BLaER1 (cell line): Measurements from ENCODE around the gene TOR1A.
A peak's percentile ranks its signal among the peaks of the same experiment; 100 is the strongest.
"Not testable (repeated sequence)": the region's sequence is repeated elsewhere in the genome, so short reads cannot be mapped to it uniquely, and the experiment has no call there.

Experiments
- H3K27ac ChIP-seq: shearing (Covaris generic); formaldehyde crosslinking; 2 replicates; pipeline ENCODE4 v1.8.1; 2022
- H3K27me3 ChIP-seq: shearing (Covaris generic); formaldehyde crosslinking; 2 replicates; pipeline ENCODE4 v1.8.1; 2022
- H3K36me3 ChIP-seq: shearing (Covaris generic); formaldehyde crosslinking; 2 replicates; pipeline ENCODE4 v1.8.1; 2022
- H3K4me1 ChIP-seq: shearing (Covaris generic); formaldehyde crosslinking; 2 replicates; pipeline ENCODE4 v1.8.1; 2022
- H3K4me2 ChIP-seq: shearing (Covaris generic); formaldehyde crosslinking; 2 replicates; pipeline ENCODE4 v1.8.1; 2022
- H3K4me3 ChIP-seq: shearing (Covaris generic); formaldehyde crosslinking; 2 replicates; pipeline ENCODE4 v1.8.1; 2022
- H3K9ac ChIP-seq: shearing (Covaris generic); formaldehyde crosslinking; 2 replicates; pipeline ENCODE4 v1.8.1; 2022
- H3K9me3 ChIP-seq: shearing (Covaris generic); formaldehyde crosslinking; 2 replicates; pipeline ENCODE4 v1.8.1; 2022
- H4K20me1 ChIP-seq: shearing (Covaris generic); formaldehyde crosslinking; 2 replicates; pipeline ENCODE4 v1.8.1; 2022
- Cebpa-rat ChIP-seq: shearing (Covaris generic); IDR thresholded peaks from 2 replicates; pipeline ENCODE4 v1.8.1; 2022

The TOR1A gene

DNA sequence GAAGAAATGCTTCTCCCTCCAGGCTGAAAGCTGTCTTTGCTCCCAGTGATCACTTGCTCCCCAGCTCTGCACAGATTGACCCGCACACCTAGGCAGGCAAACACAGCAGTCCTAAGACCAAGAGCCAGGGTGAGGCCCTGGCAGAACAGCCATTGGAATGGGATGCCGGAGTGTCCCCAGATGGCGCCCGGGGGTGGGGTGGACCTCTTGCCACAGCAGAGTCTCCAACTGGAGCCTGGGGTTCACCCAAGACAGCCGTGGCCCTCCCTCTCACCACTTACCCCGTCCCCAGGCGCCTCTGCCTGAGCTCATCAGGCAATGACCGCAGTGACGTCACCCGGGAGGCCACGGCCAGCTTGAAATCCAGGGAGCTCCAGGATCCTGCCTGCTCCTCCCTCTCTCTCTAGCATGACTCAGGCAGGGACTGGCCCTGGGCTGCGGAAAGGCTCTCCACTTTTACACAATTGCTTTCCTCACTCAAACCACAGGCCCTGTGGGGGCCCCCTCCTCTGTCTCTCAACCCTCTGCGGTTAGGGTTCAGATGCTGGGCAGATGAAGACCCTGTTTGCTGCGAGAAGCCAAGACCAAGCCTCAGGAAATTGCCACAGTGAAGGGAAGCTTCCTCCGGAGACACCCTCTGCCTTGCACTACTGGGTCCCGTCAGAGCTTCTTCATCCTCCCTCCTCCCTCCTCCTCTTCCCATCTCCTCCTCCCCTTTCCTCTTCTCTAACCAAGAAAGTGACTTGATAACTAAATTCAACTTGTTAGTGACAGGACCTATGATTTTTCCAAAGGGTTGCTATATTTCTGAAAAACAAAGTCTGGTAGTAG lies 46.8 kb downstream of the TOR1A start:
- Histone ChIP-seq H3K4me2 (peak overlapping the region; percentile 91), H3K27ac (peak overlapping the region; percentile 55), H4K20me1 (peaks cover 27% of the 10 kb centered on the region), H3K27me3 (peaks cover 9% of the 10 kb centered on the region; the same call in 1 of the 2 replicates), H3K9ac (no peak overlapping the region; the same call in 1 of the 2 replicates), H3K4me1 (peaks cover 47% of the 10 kb centered on the region), H3K9me3 (no peaks in the 10 kb centered on the region), H3K4me3 (peak overlapping the region; percentile 32; the same call in 1 of the 2 replicates), H3K36me3 (no peaks in the 10 kb centered on the region)
- peak; percentile 89 for TF ChIP-seq Cebpa-rat

DNA sequence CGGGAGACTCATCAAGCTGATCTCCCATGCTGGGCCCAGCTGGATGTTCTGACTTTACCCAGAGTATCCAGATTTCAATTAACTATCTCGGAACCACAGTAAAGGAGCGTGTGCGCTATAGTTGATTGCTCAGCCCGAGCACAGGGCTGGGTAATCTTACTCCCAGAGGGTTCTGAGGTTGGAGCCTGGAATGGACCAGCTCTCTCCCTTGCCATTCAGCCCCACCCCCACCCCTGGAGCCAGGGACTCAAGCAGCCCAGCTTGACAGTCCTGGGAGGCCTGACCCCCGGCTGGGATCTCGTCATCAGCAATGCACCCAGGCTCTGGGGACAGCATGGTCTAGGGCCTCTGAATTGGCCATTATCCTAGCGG lies 47.4 kb downstream of the TOR1A start:
- TF ChIP-seq Cebpa-rat = no peak
- Histone ChIP-seq H3K36me3 (no peaks in the 10 kb centered on the region), H3K27ac (peak overlapping the region; percentile 55), H3K9ac (no peak overlapping the region; the same call in 1 of the 2 replicates), H3K4me1 (peaks cover 45% of the 10 kb centered on the region), H3K9me3 (no peaks in the 10 kb centered on the region), H3K4me2 (peak overlapping the region; percentile 91), H3K27me3 (peaks cover 9% of the 10 kb centered on the region; the same call in 1 of the 2 replicates), H4K20me1 (peaks cover 27% of the 10 kb centered on the region), H3K4me3 (peak overlapping the region; percentile 32; the same call in 1 of the 2 replicates)

DNA sequence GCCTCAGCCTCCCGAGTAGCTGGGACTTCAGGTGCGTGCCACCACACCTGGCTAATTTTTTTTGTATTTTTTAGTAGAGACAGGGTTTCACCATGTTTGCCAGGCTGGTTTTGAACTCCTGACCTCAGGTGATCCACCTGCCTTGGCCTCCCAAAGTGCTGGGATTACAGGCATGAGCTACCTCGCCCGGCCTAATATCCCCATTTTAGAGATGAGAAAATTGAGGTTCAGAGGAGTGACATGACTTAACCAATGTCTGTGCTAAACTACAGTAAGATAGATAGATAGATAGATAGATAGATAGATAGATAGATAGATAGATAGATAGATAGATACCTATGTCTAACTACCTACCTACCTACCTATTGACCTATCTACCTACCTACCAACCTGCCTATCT lies 47.8 kb downstream of the TOR1A start:
- H3K9me3 ChIP-seq, H3K27ac ChIP-seq, H3K27me3 ChIP-seq, H3K9ac ChIP-seq, H3K36me3 ChIP-seq, H3K4me3 ChIP-seq: not testable (repeated sequence)
- Histone ChIP-seq H3K4me1 (peaks cover 45% of the 10 kb centered on the region), H3K4me2 (peak overlapping the region; percentile 91), H4K20me1 (peaks cover 27% of the 10 kb centered on the region)

DNA sequence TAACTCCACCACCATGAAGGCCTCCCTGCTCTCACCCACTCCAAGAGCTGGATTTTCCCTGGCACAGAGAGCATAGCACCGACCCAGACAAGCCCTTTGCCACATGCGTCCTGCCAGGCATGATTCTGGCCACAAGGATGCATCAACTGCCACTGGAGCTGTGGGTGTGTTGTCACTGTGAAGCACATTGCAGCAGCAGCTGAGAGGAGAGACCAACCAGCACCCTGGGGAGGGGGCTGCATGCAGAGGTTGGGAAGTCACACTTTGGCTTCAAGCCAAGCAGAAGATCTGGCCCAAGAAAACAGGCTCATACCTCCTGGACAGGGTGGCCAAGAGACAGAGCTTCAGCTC lies 48.5 kb downstream of the TOR1A start:
- Histone ChIP-seq H3K4me1 (peaks cover 45% of the 10 kb centered on the region), H3K9me3 (no peaks in the 10 kb centered on the region), H3K4me3 (no peak overlapping the region), H4K20me1 (peaks cover 27% of the 10 kb centered on the region), H3K4me2 (peak overlapping the region; percentile 34), H3K9ac (no peak overlapping the region), H3K27me3 (peaks cover 9% of the 10 kb centered on the region; the same call in 1 of the 2 replicates), H3K36me3 (no peaks in the 10 kb centered on the region), H3K27ac (no peak overlapping the region)
- no peak for TF ChIP-seq Cebpa-rat

DNA sequence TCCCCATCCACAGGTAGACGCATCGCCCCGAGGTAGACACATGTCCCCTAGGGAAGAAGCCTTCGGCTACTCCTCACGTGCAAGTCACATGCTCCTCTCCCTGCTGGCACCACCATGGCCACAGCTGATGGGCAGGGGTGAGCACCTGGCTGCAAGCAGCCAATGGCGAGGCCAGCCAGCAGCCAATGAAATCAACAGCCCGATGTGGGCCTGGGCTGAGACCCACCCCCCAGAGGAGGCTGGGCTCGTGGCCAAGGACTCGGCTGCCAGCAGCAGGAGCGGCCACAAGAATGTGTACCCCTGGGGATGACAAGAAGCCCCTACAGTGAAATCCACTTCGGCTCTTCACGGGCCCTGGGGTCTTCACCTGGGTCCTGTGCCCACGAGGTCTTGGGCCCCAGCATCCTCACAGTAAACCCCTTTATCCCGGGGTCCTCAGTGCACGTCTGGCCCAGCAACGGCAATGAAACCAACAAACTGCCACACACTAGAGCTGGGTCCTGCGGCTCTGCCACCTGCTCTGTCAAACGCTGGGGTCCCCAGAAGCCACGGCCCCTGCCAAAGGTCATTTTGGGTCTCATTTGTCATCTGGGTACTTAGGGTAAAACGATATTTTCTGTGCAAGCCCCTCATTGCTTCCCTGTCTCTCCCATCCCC lies 49.0 kb downstream of the TOR1A start:
- peaks cover 45% of the 10 kb centered on the region for H3K4me1 ChIP-seq
- H3K4me3 ChIP-seq = no peak overlapping the region
- no peaks in the 10 kb centered on the region for H3K9me3 ChIP-seq
- no peaks in the 10 kb centered on the region for H3K36me3 ChIP-seq
- no peak overlapping the region for H3K27ac ChIP-seq
- H4K20me1 ChIP-seq = peaks cover 27% of the 10 kb centered on the region
- no peak for TF ChIP-seq Cebpa-rat
- H3K4me2 ChIP-seq = peak overlapping the region; percentile 34
- H3K27me3 ChIP-seq = peaks cover 9% of the 10 kb centered on the region; the same call in 1 of the 2 replicates
- H3K9ac ChIP-seq = no peak overlapping the region

DNA sequence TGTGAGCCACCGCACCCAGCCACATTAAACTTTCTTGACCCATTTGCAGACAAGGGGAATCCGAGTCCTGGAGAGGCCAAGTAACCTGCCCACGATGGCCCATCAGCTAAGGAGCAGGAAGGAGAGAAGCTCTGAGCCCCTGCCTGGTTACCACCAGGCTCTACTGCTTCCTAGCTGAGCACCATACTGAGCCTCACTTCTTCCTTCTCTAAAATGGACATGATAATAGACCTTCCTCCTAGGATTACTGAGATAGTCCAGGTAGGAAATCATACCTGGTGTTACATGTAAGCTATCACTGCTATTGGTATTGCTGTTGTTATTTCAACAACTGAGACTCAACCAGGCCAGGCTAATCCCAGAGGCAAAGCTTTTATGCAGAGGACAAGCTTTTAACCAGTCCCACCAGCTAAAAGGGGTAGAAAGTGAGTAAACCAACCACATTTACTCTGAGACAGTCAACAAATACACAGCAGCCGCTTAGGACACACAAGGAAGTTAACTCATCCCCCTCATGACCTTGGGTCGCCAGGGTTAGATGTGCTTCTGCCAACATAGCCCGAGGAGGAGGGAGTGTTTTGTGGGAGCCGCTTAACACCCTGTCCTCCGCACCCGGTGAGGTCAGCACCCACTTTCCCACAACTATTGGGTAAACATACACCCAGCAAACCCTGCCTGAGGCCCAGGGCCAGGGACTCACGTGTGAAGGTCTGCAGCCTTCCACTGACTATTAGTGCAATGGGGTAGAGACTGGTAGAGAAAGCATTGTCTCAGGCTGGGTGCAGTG lies 50.5 kb downstream of the TOR1A start:
- Histone ChIP-seq H3K4me3 (no peak overlapping the region), H3K9me3 (no peaks in the 10 kb centered on the region), H3K4me1 (peaks cover 41% of the 10 kb centered on the region), H3K4me2 (no peak overlapping the region), H4K20me1 (peaks cover 27% of the 10 kb centered on the region), H3K9ac (no peak overlapping the region), H3K36me3 (no peaks in the 10 kb centered on the region), H3K27me3 (peaks cover 9% of the 10 kb centered on the region; the same call in 1 of the 2 replicates), H3K27ac (no peak overlapping the region)
- TF ChIP-seq Cebpa-rat = no peak

DNA sequence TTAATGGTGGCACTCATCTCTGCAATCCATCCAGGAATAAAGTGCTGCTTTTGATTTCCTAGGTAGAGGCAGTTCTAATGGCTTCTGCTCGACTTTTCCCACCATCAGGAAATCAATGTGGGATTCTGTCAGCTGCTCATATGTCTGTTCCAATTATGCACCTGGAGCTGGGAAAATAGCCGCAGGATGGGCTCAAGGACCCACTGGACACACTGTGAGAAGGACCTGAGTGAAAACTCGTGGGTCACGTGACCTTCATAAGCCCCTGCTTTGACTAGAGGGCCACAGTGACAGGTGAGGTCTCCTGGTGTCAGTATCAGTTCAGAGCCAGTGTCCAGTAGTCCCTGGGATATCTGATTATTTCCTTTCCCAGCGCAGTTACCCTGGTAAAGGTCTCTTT lies 53.2 kb downstream of the TOR1A start:
- H3K36me3 ChIP-seq = no peaks in the 10 kb centered on the region
- peaks cover 9% of the 10 kb centered on the region; the same call in 1 of the 2 replicates for H3K27me3 ChIP-seq
- no peaks in the 10 kb centered on the region for H3K9me3 ChIP-seq
- TF ChIP-seq Cebpa-rat = no peak
- H3K4me1 ChIP-seq = peaks cover 13% of the 10 kb centered on the region
- H3K4me3 ChIP-seq = no peak overlapping the region
- no peak overlapping the region for H3K9ac ChIP-seq
- H3K27ac ChIP-seq = no peak overlapping the region
- peaks cover 8% of the 10 kb centered on the region; the same call in 1 of the 2 replicates for H4K20me1 ChIP-seq
- no peak overlapping the region for H3K4me2 ChIP-seq

DNA sequence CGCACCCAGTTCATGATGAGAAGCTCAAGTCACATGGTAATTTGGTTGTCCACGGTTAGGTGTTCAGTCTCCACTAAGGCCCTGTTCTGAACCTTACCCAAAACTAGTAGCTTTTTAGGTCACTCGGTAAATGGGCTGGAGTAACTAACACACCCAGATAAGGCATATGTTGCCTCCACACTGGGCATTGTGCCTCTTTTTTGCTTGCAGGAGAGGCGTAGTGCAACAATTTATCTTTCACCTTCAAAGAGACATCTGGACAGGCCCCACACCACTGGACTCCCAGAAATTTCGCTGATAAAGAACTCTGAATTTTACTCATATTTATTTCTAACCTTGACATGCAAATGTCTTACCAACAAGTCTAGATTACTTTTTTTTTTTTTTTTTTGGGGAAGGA lies 54.3 kb downstream of the TOR1A start:
- Histone ChIP-seq H3K4me2 (no peak overlapping the region), H3K4me1 (peaks cover 3% of the 10 kb centered on the region), H3K4me3 (no peak overlapping the region), H3K36me3 (no peaks in the 10 kb centered on the region), H4K20me1 (no peaks in the 10 kb centered on the region; the same call in 1 of the 2 replicates), H3K27ac (no peak overlapping the region), H3K9me3 (no peaks in the 10 kb centered on the region), H3K27me3 (peaks cover 2% of the 10 kb centered on the region; the same call in 1 of the 2 replicates), H3K9ac (no peak overlapping the region)
- no peak for TF ChIP-seq Cebpa-rat

DNA sequence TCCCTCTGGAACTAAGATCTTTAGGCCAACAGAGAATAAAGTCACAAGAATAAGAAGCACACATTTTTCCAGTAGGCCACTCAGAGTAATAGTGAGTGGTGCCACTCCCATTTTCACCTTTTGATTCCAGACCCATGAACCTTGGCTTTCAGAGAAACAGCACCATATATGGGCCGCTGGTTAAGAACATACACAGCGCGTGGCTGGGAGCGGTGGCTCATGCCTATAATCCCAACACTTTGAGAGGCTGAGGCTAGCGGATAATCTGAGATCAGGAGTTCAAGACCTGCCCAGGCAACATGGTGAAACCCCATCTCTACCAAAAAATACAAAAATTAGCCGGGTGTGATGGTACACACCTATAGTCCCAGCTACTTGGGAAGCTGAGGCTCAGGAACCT lies 55.5 kb downstream of the TOR1A start:
- no peaks in the 10 kb centered on the region for H3K27me3 ChIP-seq
- no peaks in the 10 kb centered on the region for H3K9me3 ChIP-seq
- H3K4me2 ChIP-seq = no peak overlapping the region
- H3K4me1 ChIP-seq = no peaks in the 10 kb centered on the region
- H3K36me3 ChIP-seq = no peaks in the 10 kb centered on the region
- no peak overlapping the region for H3K27ac ChIP-seq
- no peak overlapping the region for H3K9ac ChIP-seq
- H3K4me3 ChIP-seq = no peak overlapping the region
- no peaks in the 10 kb centered on the region for H4K20me1 ChIP-seq
- TF ChIP-seq Cebpa-rat = no peak
